Measurements from ENCODE around the gene DRG2. TPM values are rescaled to one million over a fixed set of nuclear protein-coding genes. Genes with fewer than 3 reads are reported as not detected.

The DRG2 gene
- total and polyA plus RNA-seq, 2 of the 8 experiments (the other 6 are each of a cell fraction or from before 2014, with no cell fraction given): 44.6 to 47.8 TPM

DNA sequence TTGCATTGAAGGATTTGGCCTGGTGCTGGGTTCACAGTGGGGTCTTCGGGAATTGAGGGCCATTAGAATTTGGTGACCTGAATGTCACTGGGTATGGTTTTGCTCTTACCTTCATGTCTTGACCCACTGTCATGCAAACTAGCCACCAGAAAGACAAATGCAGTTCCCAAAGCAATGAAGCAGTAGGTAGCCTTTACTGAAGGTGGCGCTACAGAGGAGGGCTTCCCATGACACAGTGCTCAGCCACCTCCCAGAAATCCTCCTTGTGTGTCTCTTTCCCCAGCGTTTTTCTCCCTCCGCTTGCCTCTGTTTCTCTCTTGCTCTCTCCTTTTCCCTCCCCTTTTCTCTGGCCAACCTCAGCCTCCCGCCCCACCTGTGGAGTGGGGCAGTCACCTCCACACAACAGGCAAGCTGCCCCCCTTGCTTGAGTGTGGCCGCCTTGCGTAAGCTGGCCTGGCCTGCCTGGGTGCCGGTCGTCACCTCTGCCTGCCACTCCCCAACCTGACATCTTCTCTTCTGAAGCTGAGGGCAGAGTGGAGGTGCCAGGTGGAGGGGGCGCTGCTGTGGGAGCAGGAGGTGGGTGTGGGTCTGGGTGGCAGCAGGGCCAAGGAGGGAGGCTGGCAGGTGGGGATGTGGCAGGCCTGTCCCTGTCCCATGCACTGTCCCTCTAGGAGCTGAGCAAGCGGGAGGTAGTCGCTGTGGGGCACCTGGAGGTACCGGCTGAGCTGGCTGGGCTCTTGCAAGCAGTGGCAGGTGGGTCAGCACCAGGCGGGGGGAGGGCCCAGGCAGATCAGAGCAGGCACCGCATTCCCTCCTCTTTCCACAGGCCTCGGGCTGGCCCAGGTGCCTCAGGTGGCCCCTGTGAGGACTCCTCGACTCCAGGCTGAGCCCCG is 55.5 kb downstream of the DRG2 start:
- peak overlapping the region; percentile 89 for H2BK15ac ChIP-seq (ENCODE audit: low read length)
- H3K9ac ChIP-seq (replicated peaks in 1 of 4; ENCODE audit: extremely low read depth in 1 of 4, low read depth in 3 of 4, low read length in 3 of 4): no peak overlapping the region; a peak in 1 of 7 replicates
- H2AFZ ChIP-seq (ENCODE audit: low read length): peak overlapping the region; percentile 39; the same call in 1 of the 2 replicates
- H4K20me1 ChIP-seq (replicated peaks in 1 of 2; ENCODE audit: control insufficient read depth in 1 of 2, insufficient read depth in 2 of 2, low read length in 2 of 2): peaks cover 0 to 2% of the 10 kb centered on the region in 2 experiments
- H2BK20ac ChIP-seq (ENCODE audit: low read length): no peak overlapping the region; the same call in 1 of the 2 replicates
- H3K79me1 ChIP-seq (ENCODE audit: low read depth, low read length): no peaks in the 10 kb centered on the region
- H4K8ac ChIP-seq (ENCODE audit: extremely low read depth, insufficient read depth, low read length): 0 out of 2 replicates have a peak overlapping the region, but pooled peaks have one; percentile 37
- no peak overlapping the region for H3K14ac ChIP-seq (ENCODE audit: insufficient read length)
- H3K4me1 ChIP-seq (replicated peaks in 1 of 4; ENCODE audit: control insufficient read depth in 3 of 4, insufficient read depth in 4 of 4, low read length in 3 of 4): peaks cover 0 to 16% (median 6%) of the 10 kb centered on the region in 4 experiments; a peak in 5 of 7 replicates
- H3K56ac ChIP-seq (replicated peaks; ENCODE audit: insufficient read length, low read depth, low read length): no peak overlapping the region
- peak in 1 of 2 experiments; percentile 73 for DNase-seq (ENCODE audit: low read depth in 1 of 2, low spot score in 2 of 2)
- H3K23ac ChIP-seq (ENCODE audit: insufficient read length): no peak overlapping the region
- peak overlapping the region; percentile 27 for H4K91ac ChIP-seq (replicated peaks; ENCODE audit: insufficient read length, low read length)
- ChIA-PET POLR2A (ENCODE audit: partially characterized antibody) (interaction anchor here (0.6 to 2.5 kb wide), 7 partner anchors 10 to 76 kb away, joined by 3 to 13 read pairs (median 5); partner anchors contain the start of genes ALKBH5 and MYO15A), CTCF (ENCODE audit: partially characterized antibody) (interaction anchor here (0.6 to 10.9 kb wide), 37 partner anchors 8 to 380 kb away, joined by 3 to 141 read pairs (median 5); partner anchors contain the start of gene ALKBH5)
- no peak overlapping the region for H3K4ac ChIP-seq (replicated peaks; ENCODE audit: insufficient read length, low read depth, low read length)
- H2BK5ac ChIP-seq (ENCODE audit: low read depth, low read length): peak overlapping the region; percentile 46; the same call in 1 of the 2 replicates
- H3K9me3 ChIP-seq (ENCODE audit: insufficient read depth in 2 of 2, low read depth in 1 of 2, low read length in 1 of 2): no peaks in the 10 kb centered on the region
- H3K79me2 ChIP-seq (ENCODE audit: control insufficient read depth in 1 of 2, insufficient read depth in 2 of 2, low read length in 2 of 2): no peaks in the 10 kb centered on the region
- H4K5ac ChIP-seq (ENCODE audit: insufficient read length, low read depth, low read length): no peak overlapping the region
- no peak overlapping the region for H3K4me3 ChIP-seq (ENCODE audit: extremely low read depth in 1 of 4, insufficient read depth in 2 of 4, low read depth in 3 of 4, low read length in 4 of 4)
- 68% methylated on average over 14 of the region's 18 CpGs; no CpG with 5 or more reads in 1 of the 2 experiments for WGBS, 2 experiments (ENCODE audit: extremely low coverage in 1 of 2, insufficient coverage in 1 of 2, insufficient read length in 1 of 2, insufficient replicate concordance in 2 of 2, low coverage in 1 of 2, low lambda C conversion rate in 2 of 2, missing lambda C conversion rate in 1 of 2)
- no peaks in the 10 kb centered on the region; a peak in 3 of 7 replicates for H3K27me3 ChIP-seq (replicated peaks in 1 of 4; ENCODE audit: control insufficient read depth in 3 of 4, extremely low read depth in 1 of 4, insufficient read depth in 3 of 4, low read length in 3 of 4)
- H3K4me2 ChIP-seq (ENCODE audit: insufficient read depth in 1 of 2, low read depth in 2 of 2, low read length in 2 of 2): peak overlapping the region in 1 of 2 experiments; percentile 46; a peak in 2 of 4 replicates
- H3K36me3 ChIP-seq (ENCODE audit: control insufficient read depth in 2 of 4, insufficient read depth in 4 of 4, low read length in 3 of 4): no peaks in the 10 kb centered on the region
- peak; percentile 98 for FAIRE-seq
- no peaks in the 10 kb centered on the region for H3K23me2 ChIP-seq (ENCODE audit: low read depth, low read length)
- H2AK5ac ChIP-seq (ENCODE audit: low read depth, low read length): no peak overlapping the region
- peak overlapping the region; percentile 69; the same call in 1 of the 2 replicates for H2BK12ac ChIP-seq (ENCODE audit: low read depth, low read length)
- H3K18ac ChIP-seq (ENCODE audit: extremely low read depth, low read length): 0 out of 2 replicates have a peak overlapping the region, but pooled peaks have one; percentile 43
- no peak overlapping the region for H3K27ac ChIP-seq (ENCODE audit: low read depth, low read length)
- no peak overlapping the region for H2BK120ac ChIP-seq (replicated peaks; ENCODE audit: low read depth, low read length)
- TF ChIP-seq RAD21 (IDR thresholded peaks at IDR 0.05 in 1 of 2, conservative IDR thresholded peaks at IDR 0.05 in 1 of 2; ENCODE audit: low read depth in 2 of 2, low read length in 2 of 2) (peak; percentile 46 to 56), CTBP2 (IDR thresholded peaks at IDR 0.05; ENCODE audit: borderline replicate concordance, insufficient read depth, insufficient read length, low read length) (no peak)
- TF ChIP-seq, protein P1, sequence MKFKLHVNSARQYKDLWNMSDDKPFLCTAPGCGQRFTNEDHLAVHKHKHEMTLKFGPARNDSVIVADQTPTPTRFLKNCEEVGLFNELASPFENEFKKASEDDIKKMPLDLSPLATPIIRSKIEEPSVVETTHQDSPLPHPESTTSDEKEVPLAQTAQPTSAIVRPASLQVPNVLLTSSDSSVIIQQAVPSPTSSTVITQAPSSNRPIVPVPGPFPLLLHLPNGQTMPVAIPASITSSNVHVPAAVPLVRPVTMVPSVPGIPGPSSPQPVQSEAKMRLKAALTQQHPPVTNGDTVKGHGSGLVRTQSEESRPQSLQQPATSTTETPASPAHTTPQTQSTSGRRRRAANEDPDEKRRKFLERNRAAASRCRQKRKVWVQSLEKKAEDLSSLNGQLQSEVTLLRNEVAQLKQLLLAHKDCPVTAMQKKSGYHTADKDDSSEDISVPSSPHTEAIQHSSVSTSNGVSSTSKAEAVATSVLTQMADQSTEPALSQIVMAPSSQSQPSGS (IDR thresholded peaks at IDR 0.05; ENCODE audit: low read length): no peak
- TF ChIP-seq, protein P2, sequence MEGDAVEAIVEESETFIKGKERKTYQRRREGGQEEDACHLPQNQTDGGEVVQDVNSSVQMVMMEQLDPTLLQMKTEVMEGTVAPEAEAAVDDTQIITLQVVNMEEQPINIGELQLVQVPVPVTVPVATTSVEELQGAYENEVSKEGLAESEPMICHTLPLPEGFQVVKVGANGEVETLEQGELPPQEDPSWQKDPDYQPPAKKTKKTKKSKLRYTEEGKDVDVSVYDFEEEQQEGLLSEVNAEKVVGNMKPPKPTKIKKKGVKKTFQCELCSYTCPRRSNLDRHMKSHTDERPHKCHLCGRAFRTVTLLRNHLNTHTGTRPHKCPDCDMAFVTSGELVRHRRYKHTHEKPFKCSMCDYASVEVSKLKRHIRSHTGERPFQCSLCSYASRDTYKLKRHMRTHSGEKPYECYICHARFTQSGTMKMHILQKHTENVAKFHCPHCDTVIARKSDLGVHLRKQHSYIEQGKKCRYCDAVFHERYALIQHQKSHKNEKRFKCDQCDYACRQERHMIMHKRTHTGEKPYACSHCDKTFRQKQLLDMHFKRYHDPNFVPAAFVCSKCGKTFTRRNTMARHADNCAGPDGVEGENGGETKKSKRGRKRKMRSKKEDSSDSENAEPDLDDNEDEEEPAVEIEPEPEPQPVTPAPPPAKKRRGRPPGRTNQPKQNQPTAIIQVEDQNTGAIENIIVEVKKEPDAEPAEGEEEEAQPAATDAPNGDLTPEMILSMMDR (IDR thresholded peaks at IDR 0.05; ENCODE audit: control extremely low read depth in 1 of 3, insufficient read depth in 1 of 3, low read depth in 1 of 3, low read length in 3 of 3): peak; percentile 66 to 95 (median 75)
